Measurements from ENCODE around the gene SHCBP1L.

GRCh38 chr1:182910143-182910542 is 42.8 kb downstream of the SHCBP1L start:
- TF ChIP-seq CTCF (IDR thresholded peaks at IDR 0.05) (no peak), POLR2AphosphoS5 (IDR thresholded peaks at IDR 0.05; ENCODE audit: low read depth, low read length) (no peak), TCF7L2 (IDR thresholded peaks at IDR 0.05; ENCODE audit: low read depth, low read length) (no peak), SIN3A (IDR thresholded peaks at IDR 0.05; ENCODE audit: borderline replicate concordance, insufficient read depth, low read depth, low read length) (no peak)
